Neural progenitor cell (in vitro differentiated cells): ENCODE data around the gene NOVA2. TPM values are rescaled to one million over a fixed set of nuclear protein-coding genes. Genes with fewer than 3 reads are reported as not detected.

Experiments
- DNase-seq: peaks from one replicate; pipeline ENCODE4 v3.0.0-alpha.2; 2016; ENCODE audit warnings: low spot score
- H2AFZ ChIP-seq: fragments of 200-600 bp; sonication (generic); replicated peaks from 2 replicates; pipeline ENCODE4 v1.6.1; 2016; ENCODE audit warnings: antibody characterized with exemption
- H3F3A ChIP-seq: fragments of 200-600 bp; sonication (generic); 2 replicates; pipeline ENCODE4 v1.6.1; 2016; ENCODE audit warnings: antibody characterized with exemption, low read depth
- H3K27ac ChIP-seq: fragments of 200-600 bp; sonication (generic); 2 replicates; pipeline ENCODE4 v1.5.1; 2016; ENCODE audit warnings: mild to moderate bottlenecking
- H3K27me3 ChIP-seq: fragments of 200-600 bp; sonication (generic); 2 replicates; pipeline ENCODE4 v1.6.1; 2016; ENCODE audit warnings: mild to moderate bottlenecking, moderate library complexity
- H3K36me3 ChIP-seq: fragments of 200-600 bp; sonication (generic); 2 replicates; pipeline ENCODE4 v1.5.1; 2016
- H3K4me1 ChIP-seq: fragments of 200-600 bp; sonication (generic); 2 replicates; pipeline ENCODE4 v1.6.1; 2016; ENCODE audit warnings: mixed run types
- H3K4me2 ChIP-seq: fragments of 200-600 bp; sonication (generic); 2 replicates; pipeline ENCODE4 v1.6.1; 2016
- H3K4me3 ChIP-seq: fragments of 200-600 bp; sonication (generic); 2 replicates; pipeline ENCODE4 v1.5.1; 2016
- H3K79me2 ChIP-seq: fragments of 200-600 bp; sonication (generic); 2 replicates; pipeline ENCODE4 v1.6.1; 2016; ENCODE audit warnings: low read depth
- H3K9ac ChIP-seq: fragments of 200-600 bp; sonication (generic); 2 replicates; pipeline ENCODE4 v1.6.1; 2016
- H3K9me3 ChIP-seq: fragments of 200-600 bp; sonication (generic); 2 replicates; pipeline ENCODE4 v1.5.1; 2016; ENCODE audit warnings: low read depth
- H4K20me1 ChIP-seq: fragments of 200-600 bp; sonication (generic); 2 replicates; pipeline ENCODE4 v1.6.1; 2016; ENCODE audit warnings: low read depth
- H3K27ac Mint-ChIP-seq: 3 replicates; pipeline ENCODE4 v1.8.0; 2021; ENCODE audit warnings: mixed read lengths
- H3K27me3 Mint-ChIP-seq: 2 replicates; pipeline ENCODE4 v1.8.0; 2022; ENCODE audit warnings: low read depth, mild to moderate bottlenecking, inconsistent platforms, moderate library complexity, mixed read lengths; ENCODE audit not compliant: insufficient read depth
- H3K36me3 Mint-ChIP-seq: 3 replicates; pipeline ENCODE4 v1.8.0; 2021; ENCODE audit warnings: mixed read lengths
- H3K4me1 Mint-ChIP-seq: 3 replicates; pipeline ENCODE4 v1.8.0; 2021; ENCODE audit warnings: mixed read lengths
- H3K4me3 Mint-ChIP-seq: 3 replicates; pipeline ENCODE4 v1.8.0; 2021; ENCODE audit warnings: mild to moderate bottlenecking, moderate library complexity, mixed read lengths
- H3K9me3 Mint-ChIP-seq: 3 replicates; pipeline ENCODE4 v1.8.0; 2020; ENCODE audit warnings: mixed read lengths
- CTCF ChIP-seq: fragments of 200-600 bp; sonication (generic); IDR thresholded peaks from 2 replicates; pipeline ENCODE4 v1.5.1; 2017; ENCODE audit warnings: antibody characterized with exemption, mild to moderate bottlenecking
- EZH2 ChIP-seq: fragments of 200-600 bp; sonication (generic); IDR thresholded peaks from 2 replicates; pipeline ENCODE4 v1.6.1; 2017; ENCODE audit warnings: antibody characterized with exemption, mild to moderate bottlenecking, moderate library complexity
- EZH2phosphoT487 ChIP-seq: fragments of 200-600 bp; sonication (generic); IDR thresholded peaks from 2 replicates; pipeline ENCODE4 v1.6.1; 2017; ENCODE audit warnings: antibody characterized with exemption
- total RNA-seq: library from RNA; depleted of rRNA; stranded (reverse); fragments of >200 nt; gene quantifications from 2 replicates; pipeline ENCODE4 v1.2.3, GENCODE V29; 2015; ENCODE audit warnings: low replicate concordance

NOVA2 gene
- total RNA-seq, 1 donor from 2014 or later, result 3.9 TPM

- peaks cover 19% of the 10 kb centered on the region for H3K36me3 Mint-ChIP-seq
- no peak overlapping the region for H3K9ac ChIP-seq
- H3K9me3 Mint-ChIP-seq, result no peaks in the 10 kb centered on the region
- TF ChIP-seq CTCF (no peak), EZH2phosphoT487 (no peak), EZH2 (no peak)
- no peak for DNase-seq
- no peak overlapping the region for H3K27ac Mint-ChIP-seq
- peaks cover 22% of the 10 kb centered on the region for H4K20me1 ChIP-seq
- no peak overlapping the region for H2AFZ ChIP-seq
- peaks cover 6% of the 10 kb centered on the region for H3K4me1 ChIP-seq
- H3K27me3 Mint-ChIP-seq, result peaks cover 9% of the 10 kb centered on the region
- H3K79me2 ChIP-seq, result no peaks in the 10 kb centered on the region
- H3K36me3 ChIP-seq, result no peaks in the 10 kb centered on the region
- peak overlapping the region; percentile 67 for H3K4me3 Mint-ChIP-seq
- H3K4me3 ChIP-seq, result peak overlapping the region; percentile 68
- H3F3A ChIP-seq, result peaks cover 27% of the 10 kb centered on the region
- peaks cover 20% of the 10 kb centered on the region for H3K4me1 Mint-ChIP-seq
- peaks cover 26% of the 10 kb centered on the region for H3K27me3 ChIP-seq
- H3K4me2 ChIP-seq, result peak overlapping the region; percentile 90
- H3K27ac ChIP-seq, result no peak overlapping the region
- no peaks in the 10 kb centered on the region for H3K9me3 ChIP-seq
Observed at GRCh38 chr19:45900738-45901431, 72.8 kb downstream of the NOVA2 start.

- Histone ChIP-seq H3K4me3 (no peak overlapping the region), H3F3A (peaks cover 27% of the 10 kb centered on the region), H3K79me2 (no peaks in the 10 kb centered on the region), H3K4me1 (peaks cover 6% of the 10 kb centered on the region), H3K4me2 (no peak overlapping the region), H3K27ac (no peak overlapping the region), H3K27me3 (peaks cover 26% of the 10 kb centered on the region), H4K20me1 (peaks cover 22% of the 10 kb centered on the region), H3K36me3 (no peaks in the 10 kb centered on the region), H3K9me3 (no peaks in the 10 kb centered on the region), H3K9ac (no peak overlapping the region), H2AFZ (no peak overlapping the region)
- TF ChIP-seq EZH2phosphoT487 (no peak), EZH2 (no peak), CTCF (no peak)
- no peak overlapping the region for H3K27ac Mint-ChIP-seq
- H3K9me3 Mint-ChIP-seq, result no peaks in the 10 kb centered on the region
- H3K4me3 Mint-ChIP-seq, result peak overlapping the region; percentile 67
- H3K36me3 Mint-ChIP-seq, result peaks cover 22% of the 10 kb centered on the region
- peaks cover 9% of the 10 kb centered on the region for H3K27me3 Mint-ChIP-seq
- DNase-seq, result no peak
- H3K4me1 Mint-ChIP-seq, result peaks cover 20% of the 10 kb centered on the region
Observed at GRCh38 chr19:45899919-45900589, 73.6 kb downstream of the NOVA2 start.

GRCh38 chr19:45899253-45899652 is 74.4 kb downstream of the NOVA2 start:
- Mint-ChIP-seq H3K9me3 (no peaks in the 10 kb centered on the region), H3K27me3 (peaks cover 9% of the 10 kb centered on the region), H3K27ac (no peak overlapping the region), H3K36me3 (peaks cover 22% of the 10 kb centered on the region), H3K4me3 (no peak overlapping the region), H3K4me1 (peaks cover 20% of the 10 kb centered on the region)
- Histone ChIP-seq H3K27me3 (peaks cover 26% of the 10 kb centered on the region), H3K27ac (no peak overlapping the region), H3K79me2 (no peaks in the 10 kb centered on the region), H4K20me1 (peaks cover 22% of the 10 kb centered on the region), H3K36me3 (no peaks in the 10 kb centered on the region), H3K9me3 (no peaks in the 10 kb centered on the region), H3K4me1 (peaks cover 6% of the 10 kb centered on the region), H3K9ac (no peak overlapping the region), H2AFZ (no peak overlapping the region), H3F3A (peaks cover 27% of the 10 kb centered on the region), H3K4me3 (no peak overlapping the region), H3K4me2 (no peak overlapping the region)
- DNase-seq, result no peak
- TF ChIP-seq EZH2phosphoT487 (no peak), CTCF (no peak), EZH2 (no peak)
